H1 (cell line): ENCODE measurements around the gene LYAR. TPM values are rescaled to one million over a fixed set of nuclear protein-coding genes. Genes with fewer than 3 reads are reported as not detected.
A peak's percentile ranks its signal among the peaks of the same experiment; 100 is the strongest.

Source experiments
- CTCF ChIA-PET: fragments of 300-600 bp; sonication (Branson Sonifier 250); formaldehyde crosslinking; loops from one replicate; lab custom pipeline; 2021; ENCODE audit not compliant: partially characterized antibody; lab: Charles Lee
- POLR2A ChIA-PET: fragments of 300-600 bp; sonication (Branson Sonifier 250); formaldehyde crosslinking; loops from one replicate; lab custom pipeline; 2021; ENCODE audit warnings: inconsistent platforms; ENCODE audit not compliant: partially characterized antibody; lab: Charles Lee
- DNase-seq, 2 experiments: peaks; one replicate each; pipeline versions ENCODE4 v3.0.0 to v3.0.0-alpha.2; 2010 to 2022; ENCODE audit warnings: low spot score in 2 of 2, low read depth in 1 of 2, mixed read lengths in 1 of 2
- FAIRE-seq: peaks from 2 replicates; lab custom pipeline; 2011; peaks lifted over from hg19 to GRCh38; lab: Jason Lieb, UNC
- H2AFZ ChIP-seq: 2 replicates; pipeline ENCODE4 v1.8.1; 2012; ENCODE audit warnings: low read length, inconsistent platforms
- H2AK5ac ChIP-seq: 2 replicates; pipeline ENCODE4 v1.6.1; 2013; ENCODE audit warnings: low read depth, low read length
- H2BK120ac ChIP-seq: replicated peaks from 2 replicates; pipeline ENCODE3; 2013; ENCODE audit warnings: low read depth, low read length, inconsistent platforms
- H2BK12ac ChIP-seq: 2 replicates; pipeline ENCODE4 v1.6.1; 2013; ENCODE audit warnings: low read depth, low read length
- H2BK15ac ChIP-seq: 2 replicates; pipeline ENCODE4 v1.6.1; 2013; ENCODE audit warnings: low read length
- H2BK20ac ChIP-seq: 2 replicates; pipeline ENCODE4 v1.6.1; 2013; ENCODE audit warnings: low read length
- H2BK5ac ChIP-seq: 2 replicates; pipeline ENCODE4 v1.6.1; 2013; ENCODE audit warnings: low read depth, low read length
- H3K14ac ChIP-seq: 2 replicates; pipeline ENCODE4 v1.6.1; 2013; ENCODE audit warnings: inconsistent platforms; ENCODE audit not compliant: insufficient read length
- H3K18ac ChIP-seq: 2 replicates; pipeline ENCODE4 v1.6.1; 2013; ENCODE audit warnings: low read length; ENCODE audit errors: extremely low read depth
- H3K23ac ChIP-seq: 2 replicates; pipeline ENCODE4 v1.6.1; 2013; ENCODE audit warnings: inconsistent platforms; ENCODE audit not compliant: insufficient read length
- H3K23me2 ChIP-seq: 2 replicates; pipeline ENCODE4 v1.6.1; 2013; ENCODE audit warnings: low read depth, low read length
- H3K27ac ChIP-seq: 2 replicates; pipeline ENCODE4 v1.6.1; 2011; ENCODE audit warnings: low read depth, low read length, inconsistent platforms
- H3K27me3 ChIP-seq, 4 experiments: replicated peaks in 1 of 4; 1 replicate in 1 of 4; 2 replicates in 3 of 4; pipeline versions ENCODE4 v1.6.1 to v1.8.1; 2011 to 2013; ENCODE audit warnings: low read length in 3 of 4, mild to moderate bottlenecking in 3 of 4, inconsistent platforms in 2 of 4, mixed read lengths in 2 of 4, moderate library complexity in 1 of 4; ENCODE audit not compliant: control insufficient read depth in 3 of 4, insufficient read depth in 3 of 4; ENCODE audit errors: extremely low read depth in 1 of 4
- H3K36me3 ChIP-seq, 4 experiments: 2 replicates each; pipeline versions ENCODE4 v1.6.1 to v1.8.1; 2011 to 2013; ENCODE audit warnings: mild to moderate bottlenecking in 4 of 4, low read length in 3 of 4, moderate library complexity in 2 of 4, control low read depth in 1 of 4, inconsistent platforms in 1 of 4; ENCODE audit not compliant: insufficient read depth in 4 of 4, control insufficient read depth in 2 of 4
- H3K4ac ChIP-seq: replicated peaks from 2 replicates; pipeline ENCODE3; 2013; ENCODE audit warnings: low read length, low read depth, mixed read lengths, inconsistent platforms; ENCODE audit not compliant: insufficient read length
- H3K4me1 ChIP-seq, 4 experiments: replicated peaks in 1 of 4; 1 replicate in 1 of 4; 2 replicates in 3 of 4; pipeline versions ENCODE4 v1.6.1 to v1.8.1; 2011 to 2013; ENCODE audit warnings: low read length in 3 of 4, inconsistent platforms in 2 of 4, mixed read lengths in 1 of 4; ENCODE audit not compliant: insufficient read depth in 4 of 4, control insufficient read depth in 3 of 4
- H3K4me2 ChIP-seq, 2 experiments: 2 replicates each; pipeline versions ENCODE4 v1.6.1 to v1.8.1; 2011 to 2013; ENCODE audit warnings: low read depth in 2 of 2, low read length in 2 of 2, control low read depth in 1 of 2, inconsistent platforms in 1 of 2, mild to moderate bottlenecking in 1 of 2; ENCODE audit not compliant: insufficient read depth in 1 of 2
- H3K4me3 ChIP-seq, 4 experiments: fragments of 200-600, 300-600 bp in 1 of 4; sonication (generic), shearing (Covaris generic), sonication (Bioruptor Twin) in 1 of 4; 2 replicates each; pipeline versions ENCODE4 v1.5.1 to v1.8.1; 2011 to 2016; ENCODE audit warnings: low read length in 4 of 4, low read depth in 3 of 4, control low read depth in 2 of 4, inconsistent platforms in 2 of 4, mild to moderate bottlenecking in 2 of 4, mixed read lengths in 1 of 4, moderate library complexity in 1 of 4; ENCODE audit not compliant: insufficient read depth in 2 of 4; ENCODE audit errors: extremely low read depth in 1 of 4
- H3K56ac ChIP-seq: replicated peaks from 2 replicates; pipeline ENCODE3; 2013; ENCODE audit warnings: low read depth, mild to moderate bottlenecking, mixed read lengths, low read length, inconsistent platforms; ENCODE audit not compliant: insufficient read length
- H3K79me1 ChIP-seq: 2 replicates; pipeline ENCODE4 v1.6.1; 2013; ENCODE audit warnings: low read depth, low read length, control low read depth
- H3K79me2 ChIP-seq, 2 experiments: 2 replicates each; pipeline versions ENCODE4 v1.6.1 to v1.8.1; 2012 to 2013; ENCODE audit warnings: low read length in 2 of 2, mild to moderate bottlenecking in 2 of 2, inconsistent platforms in 1 of 2; ENCODE audit not compliant: insufficient read depth in 2 of 2, control insufficient read depth in 1 of 2
- H3K9ac ChIP-seq, 4 experiments: replicated peaks in 1 of 4; 1 replicate in 1 of 4; 2 replicates in 3 of 4; pipeline versions ENCODE4 v1.6.1 to v1.8.1; 2011 to 2013; ENCODE audit warnings: low read depth in 3 of 4, low read length in 3 of 4, control low read depth in 2 of 4, mild to moderate bottlenecking in 2 of 4, moderate library complexity in 2 of 4, inconsistent platforms in 1 of 4; ENCODE audit errors: extremely low read depth in 1 of 4
- H3K9me3 ChIP-seq, 2 experiments: 2 replicates each; pipeline versions ENCODE4 v1.6.1 to v1.8.1; 2012 to 2013; ENCODE audit warnings: mild to moderate bottlenecking in 2 of 2, moderate library complexity in 2 of 2, control low read depth in 1 of 2, inconsistent platforms in 1 of 2, low read depth in 1 of 2, low read length in 1 of 2, mixed read lengths in 1 of 2; ENCODE audit not compliant: insufficient read depth in 2 of 2
- H4K20me1 ChIP-seq, 2 experiments: replicated peaks in 1 of 2; 2 replicates each; pipeline versions ENCODE3 to v1.8.1; 2011 to 2013; ENCODE audit warnings: inconsistent platforms in 2 of 2, low read length in 2 of 2, mild to moderate bottlenecking in 1 of 2; ENCODE audit not compliant: insufficient read depth in 2 of 2, control insufficient read depth in 1 of 2
- H4K5ac ChIP-seq: 2 replicates; pipeline ENCODE4 v1.6.1; 2013; ENCODE audit warnings: low read length, low read depth, mixed read lengths, inconsistent platforms; ENCODE audit not compliant: insufficient read length
- H4K8ac ChIP-seq: 2 replicates; pipeline ENCODE4 v1.8.0; 2013; ENCODE audit warnings: mild to moderate bottlenecking, moderate library complexity, low read length, inconsistent platforms; ENCODE audit not compliant: insufficient read depth; ENCODE audit errors: extremely low read depth
- H4K91ac ChIP-seq: replicated peaks from 2 replicates; pipeline ENCODE3; 2013; ENCODE audit warnings: low read length, mixed read lengths, inconsistent platforms; ENCODE audit not compliant: insufficient read length
- EGR1 ChIP-seq: IDR thresholded peaks from 2 replicates; pipeline ENCODE4 v1.6.1; 2011; ENCODE audit warnings: low read depth, low read length, borderline replicate concordance
- EZH2 ChIP-seq: fragments of 200-600 bp; sonication (generic); IDR thresholded peaks from 2 replicates; pipeline ENCODE4 v1.7.1; 2012; ENCODE audit warnings: low read depth, mild to moderate bottlenecking, moderate library complexity, low read length, inconsistent platforms; ENCODE audit not compliant: severe bottlenecking
- GTF2F1 ChIP-seq: IDR thresholded peaks from 2 replicates; pipeline ENCODE4 v1.6.1; 2012; ENCODE audit warnings: low read depth, low read length, improper control_type of control experiment, borderline replicate concordance
- MAX ChIP-seq: IDR thresholded peaks from 2 replicates; pipeline ENCODE4 v1.6.1; 2012; ENCODE audit warnings: inconsistent platforms
- SUZ12 ChIP-seq: fragments of 200-600 bp; sonication (generic); IDR thresholded peaks from 2 replicates; pipeline ENCODE4 v1.6.1; 2012; ENCODE audit warnings: mild to moderate bottlenecking, inconsistent platforms, low read length, moderate library complexity, mixed read lengths
- TAF7 ChIP-seq: optimal IDR thresholded peaks from 2 replicates; pipeline ENCODE3; 2011; ENCODE audit warnings: low read depth, mild to moderate bottlenecking, inconsistent platforms, low read length, moderate library complexity, borderline replicate concordance
- WGBS, 2 experiments: shearing (Covaris generic) in 1 of 2; methylation state at CpG; one replicate each; pipeline versions ENCODE4 v1.1.6 to v1.1.7; 2013 to 2015; ENCODE audit warnings: low lambda C conversion rate in 2 of 2, mixed read lengths in 2 of 2, inconsistent platforms in 1 of 2, low coverage in 1 of 2, missing lambda C conversion rate in 1 of 2; ENCODE audit not compliant: insufficient replicate concordance in 2 of 2, insufficient coverage in 1 of 2, insufficient read length in 1 of 2; ENCODE audit errors: extremely low coverage in 1 of 2, missing lambda C conversion rate in 1 of 2; 5-methylcytosine and 5-hydroxymethylcytosine counted together
- polyA plus RNA-seq, 7 experiments: library from polyadenylated mRNA; depleted of rRNA in 3 of 7; stranded (reverse) in 5 of 7; unstranded in 2 of 7; fragments of >200 nt in 5 of 7; fragments of 200-250 nt in 2 of 7; gene quantifications; 1 replicate in 5 of 7; 2 replicates in 1 of 7; 4 replicates in 1 of 7; pipeline versions ENCODE4 v1.2.1 to v1.2.3, GENCODE V29; 2011 to 2013; ENCODE audit warnings: missing spikeins in 2 of 7, mixed read lengths in 2 of 7
- total RNA-seq: library from RNA; stranded (reverse); fragmentation: NEBNext Ultra II Directional; extraction: Animal tissue kit (Norgen Biotek cat#: 25700); gene quantifications from 2 replicates; pipeline ENCODE4 v1.2.1, GENCODE V29; 2021

LYAR gene
- total and polyA plus RNA-seq, 2 of the 8 experiments (the other 6 are each of a cell fraction or from before 2014, with no cell fraction given) = 6.5 to 46.9 TPM

GRCh38 chr4:4226606-4227438 lies 63.1 kb downstream of the LYAR start, which contains the start of gene OTOP1:
Gene OTOP1, minus strand, starts transcription at chr4:4226929. Its CDS starts 65 bp downstream, at chr4:4226864.
- Histone ChIP-seq H2AFZ (no peak within 1 kb of the TSS), H3K23me2 (no peaks in the 10 kb centered on the region; the same call in 1 of the 2 replicates), H2BK20ac (no peak within 1 kb of the TSS), H2BK5ac (no peak within 1 kb of the TSS), H3K27me3 (peaks cover 40 to 59% (median 52%) of the 10 kb centered on the region in 4 experiments), H3K9ac (no peak within 1 kb of the TSS), H3K36me3 (peaks cover 0 to 6% (median 0%) of the 10 kb centered on the region in 4 experiments; a peak in 1 of 8 replicates), H3K9me3 (peaks cover 0 to 5% of the 10 kb centered on the region in 2 experiments; a peak in 1 of 4 replicates), H3K4ac (no peak within 1 kb of the TSS), H2BK120ac (no peak within 1 kb of the TSS), H3K23ac (no peak within 1 kb of the TSS), H3K56ac (no peak within 1 kb of the TSS), H3K4me1 (peaks cover 0 to 2% (median under 1%) of the 10 kb centered on the region in 4 experiments; a peak in 2 of 7 replicates), H4K20me1 (no peaks in the 10 kb centered on the region), H3K79me1 (no peaks in the 10 kb centered on the region), H3K18ac (no peak within 1 kb of the TSS), H3K27ac (no peak within 1 kb of the TSS), H3K4me3 (peak within 1 kb of the TSS; percentile 10 to 53 (median 22); a peak in 6 of 8 replicates), H4K91ac (no peak within 1 kb of the TSS), H3K14ac (no peak within 1 kb of the TSS), H2BK15ac (no peak within 1 kb of the TSS), H2AK5ac (no peak within 1 kb of the TSS), H3K79me2 (no peaks in the 10 kb centered on the region), H3K4me2 (peak within 1 kb of the TSS; percentile 16 to 62), H4K8ac (peak within 1 kb of the TSS; percentile 5; the same call in 1 of the 2 replicates), H4K5ac (no peak within 1 kb of the TSS), H2BK12ac (no peak within 1 kb of the TSS)
- DNase-seq = no peak
- no peak for FAIRE-seq
- ChIA-PET POLR2A (no interaction called here), CTCF (interaction anchor here (0.7 kb wide), 1 partner anchor 1972 kb away, joined by 3 read pairs; no protein-coding TSS in a partner anchor)
- TF ChIP-seq SUZ12 (peak; percentile 9; the same call in 1 of the 2 replicates), EGR1 (no peak), EZH2 (peak; percentile 17), GTF2F1 (no peak), MAX (no peak), TAF7 (no peak)
- 30% methylated on average over 4 of the region's 82 CpGs; no CpG with 5 or more reads in 1 of the 2 experiments for WGBS, 2 experiments
